AG04450 (cell line): ENCODE results near the gene DAPK2. TPM values are rescaled to one million over a fixed set of nuclear protein-coding genes. Genes with fewer than 3 reads are reported as not detected.

Experiments used
- CTCF ChIA-PET: fragments of 300-600, 350-600 bp; formaldehyde crosslinking; extraction: SDS; loops from one replicate; lab custom pipeline; 2022; ENCODE audit warnings: antibody characterized with exemption, inconsistent platforms; lab: Charles Lee
- POLR2A ChIA-PET: fragments of 350-600 bp; formaldehyde crosslinking; extraction: SDS; loops from one replicate; lab custom pipeline; 2021; ENCODE audit warnings: antibody characterized with exemption, inconsistent platforms; lab: Yijun Ruan, JAX
- DNase-seq: peaks from one replicate; pipeline ENCODE4 v3.0.0-alpha.2; 2011; ENCODE audit warnings: low read depth, low spot score
- H3K27ac ChIP-seq: one replicate; pipeline ENCODE4 v1.5.1; 2012; ENCODE audit warnings: low read depth, low read length, control low read depth
- H3K27me3 ChIP-seq: one replicate; pipeline ENCODE4 v1.6.0; 2012; ENCODE audit warnings: low read length; ENCODE audit not compliant: control insufficient read depth, insufficient read depth
- H3K4me3 ChIP-seq: 2 replicates; pipeline ENCODE4 v1.5.1; 2011; ENCODE audit warnings: mild to moderate bottlenecking, low read depth, low read length, control low read depth
- H3K9me3 ChIP-seq: 2 replicates; pipeline ENCODE4 v1.5.1; 2012; ENCODE audit warnings: low read length; ENCODE audit not compliant: control insufficient read depth, insufficient read depth
- polyA plus RNA-seq: library from polyadenylated mRNA; depleted of rRNA; stranded (reverse); fragments of >200 nt; gene quantifications from 2 replicates; pipeline ENCODE4 v1.2.3, GENCODE V29; 2011
- TF ChIP-seq, protein P1 (sequence below): IDR thresholded peaks from 2 replicates; pipeline ENCODE4 v1.5.1; 2011; ENCODE audit warnings: low read depth, low read length, control low read depth, inconsistent platforms

Gene DAPK2
- polyA plus RNA-seq, 1 experiment, result 0.42 TPM

DNA sequence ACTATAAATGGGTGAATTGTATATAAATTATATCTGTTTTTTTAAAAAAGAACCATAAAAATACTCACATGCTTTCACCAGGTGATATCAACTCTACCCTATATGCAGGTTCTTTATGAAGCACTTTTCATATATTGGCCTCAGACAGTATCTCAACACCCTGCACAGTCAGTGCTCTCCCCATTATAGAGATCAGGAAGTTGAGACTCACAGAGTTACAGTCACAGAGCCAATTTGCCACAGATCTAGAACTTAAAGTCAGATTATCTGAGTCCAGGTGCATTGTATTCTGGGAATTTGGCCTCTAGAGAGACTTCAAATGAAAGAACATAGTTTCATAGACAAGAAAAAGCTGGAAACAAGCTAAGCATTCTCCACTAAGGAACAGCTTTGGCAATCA lies 38.1 kb downstream of the DAPK2 start:
- TF ChIP-seq, protein P1, sequence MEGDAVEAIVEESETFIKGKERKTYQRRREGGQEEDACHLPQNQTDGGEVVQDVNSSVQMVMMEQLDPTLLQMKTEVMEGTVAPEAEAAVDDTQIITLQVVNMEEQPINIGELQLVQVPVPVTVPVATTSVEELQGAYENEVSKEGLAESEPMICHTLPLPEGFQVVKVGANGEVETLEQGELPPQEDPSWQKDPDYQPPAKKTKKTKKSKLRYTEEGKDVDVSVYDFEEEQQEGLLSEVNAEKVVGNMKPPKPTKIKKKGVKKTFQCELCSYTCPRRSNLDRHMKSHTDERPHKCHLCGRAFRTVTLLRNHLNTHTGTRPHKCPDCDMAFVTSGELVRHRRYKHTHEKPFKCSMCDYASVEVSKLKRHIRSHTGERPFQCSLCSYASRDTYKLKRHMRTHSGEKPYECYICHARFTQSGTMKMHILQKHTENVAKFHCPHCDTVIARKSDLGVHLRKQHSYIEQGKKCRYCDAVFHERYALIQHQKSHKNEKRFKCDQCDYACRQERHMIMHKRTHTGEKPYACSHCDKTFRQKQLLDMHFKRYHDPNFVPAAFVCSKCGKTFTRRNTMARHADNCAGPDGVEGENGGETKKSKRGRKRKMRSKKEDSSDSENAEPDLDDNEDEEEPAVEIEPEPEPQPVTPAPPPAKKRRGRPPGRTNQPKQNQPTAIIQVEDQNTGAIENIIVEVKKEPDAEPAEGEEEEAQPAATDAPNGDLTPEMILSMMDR, result no peak
- no peak for DNase-seq
- Histone ChIP-seq H3K27ac (no peak overlapping the region), H3K4me3 (no peak overlapping the region), H3K9me3 (no peaks in the 10 kb centered on the region), H3K27me3 (peaks cover 28% of the 10 kb centered on the region)
- ChIA-PET POLR2A (no interaction called here), CTCF (interaction anchor here (2.2 kb wide), 1 partner anchor 63 kb away, joined by 5 read pairs; no protein-coding TSS in a partner anchor)

DNA sequence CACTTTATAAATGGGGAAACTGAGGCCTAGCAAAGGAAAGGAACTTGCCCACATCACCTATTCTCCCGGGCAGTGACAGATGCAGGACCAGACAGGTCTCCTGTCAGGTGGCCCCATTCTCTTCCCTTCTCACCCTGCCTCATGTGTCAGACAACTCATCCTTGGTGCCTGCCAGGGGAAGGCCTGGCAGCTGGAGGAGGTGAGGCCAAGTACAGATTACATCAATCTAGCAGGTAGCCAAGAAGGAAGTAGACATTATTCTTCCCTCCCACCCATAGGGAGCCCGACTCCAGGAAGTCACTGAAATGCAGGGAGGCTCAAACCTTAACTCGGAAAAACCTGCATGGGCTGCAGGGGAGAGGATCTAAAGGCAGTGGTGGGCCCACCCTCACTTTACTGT lies 39.6 kb downstream of the DAPK2 start:
- TF ChIP-seq, protein P1, result no peak
- Histone ChIP-seq H3K4me3 (no peak overlapping the region), H3K27ac (no peak overlapping the region), H3K9me3 (no peaks in the 10 kb centered on the region), H3K27me3 (peaks cover 29% of the 10 kb centered on the region)
- DNase-seq, result no peak
- CTCF ChIA-PET, result no interaction called here
- POLR2A ChIA-PET, result no interaction called here

DNA sequence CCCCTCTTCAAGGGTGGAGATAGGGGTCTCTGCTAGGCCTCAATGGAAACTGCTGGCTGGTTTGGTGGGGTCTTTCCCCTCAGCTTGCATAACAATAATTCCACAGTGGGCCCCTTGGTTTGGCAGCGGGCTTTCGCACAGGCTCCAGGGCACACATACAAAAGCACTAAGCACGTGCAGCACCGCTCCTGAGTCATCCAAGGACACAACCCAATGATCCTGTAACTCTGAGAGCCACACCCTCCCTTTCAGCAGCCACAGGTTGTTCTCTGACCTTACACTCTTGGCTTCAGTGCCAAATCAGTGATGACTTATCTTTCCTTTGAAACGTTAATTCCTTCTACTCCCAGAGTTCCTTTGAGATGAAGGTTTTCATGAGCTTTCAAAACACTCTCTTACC lies 41.7 kb downstream of the DAPK2 start:
- ChIA-PET POLR2A (no interaction called here), CTCF (no interaction called here)

DNA sequence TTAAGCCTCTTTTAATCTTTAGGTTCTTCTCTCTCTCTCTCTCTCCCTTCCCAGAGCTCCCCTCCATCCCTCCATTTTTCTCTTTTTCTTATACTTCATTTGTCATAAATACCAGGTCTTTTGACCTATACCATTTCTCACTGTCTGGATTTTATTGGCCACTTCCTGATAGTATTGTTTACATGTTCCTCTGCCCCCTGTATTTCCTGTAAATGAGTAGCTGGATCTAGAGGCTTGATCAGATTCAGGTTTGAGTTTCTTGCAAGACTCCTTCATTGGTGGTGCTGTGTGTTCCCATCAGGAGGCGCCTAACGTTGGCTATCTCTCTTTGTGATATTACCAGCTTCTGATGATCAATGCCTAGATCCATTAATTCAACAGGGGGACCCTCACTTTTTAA lies 42.2 kb downstream of the DAPK2 start:
- no peak for DNase-seq
- Histone ChIP-seq H3K9me3 (no peaks in the 10 kb centered on the region), H3K27me3 (peaks cover 40% of the 10 kb centered on the region), H3K27ac (no peak overlapping the region), H3K4me3 (no peak overlapping the region)
- ChIA-PET CTCF (no interaction called here), POLR2A (no interaction called here)
- TF ChIP-seq, protein P1, result no peak

More for the DNA sequence above, 41.7 kb downstream of the DAPK2 start:
- TF ChIP-seq, protein P1, result no peak
- Histone ChIP-seq H3K27ac (no peak overlapping the region), H3K9me3 (no peaks in the 10 kb centered on the region), H3K4me3 (no peak overlapping the region), H3K27me3 (peaks cover 38% of the 10 kb centered on the region)
- no peak for DNase-seq

DNA sequence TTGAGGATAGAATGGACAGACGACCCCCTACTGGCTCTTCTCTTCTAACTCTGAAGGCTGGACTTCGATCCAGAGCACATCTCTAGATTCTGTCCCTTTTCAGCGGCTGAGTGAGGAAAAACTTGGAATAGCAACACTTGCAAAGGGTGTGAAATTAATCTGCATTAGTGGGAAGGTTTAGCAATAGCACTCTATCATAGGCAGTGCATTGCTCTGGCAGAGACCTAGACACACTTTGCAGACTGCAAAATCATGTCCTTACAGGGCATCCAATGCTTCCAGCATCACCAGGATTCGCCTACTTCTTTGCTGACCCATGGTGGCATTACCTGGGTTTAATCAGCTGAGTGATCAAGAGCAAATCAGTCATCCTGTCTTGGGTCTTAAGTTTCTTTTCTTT lies 43.1 kb downstream of the DAPK2 start:
- peaks cover 49% of the 10 kb centered on the region for H3K27me3 ChIP-seq
- no peak for DNase-seq
- H3K4me3 ChIP-seq, result no peak overlapping the region
- ChIA-PET CTCF (no interaction called here), POLR2A (no interaction called here)
- TF ChIP-seq, protein P1, result no peak
- no peaks in the 10 kb centered on the region for H3K9me3 ChIP-seq
- no peak overlapping the region for H3K27ac ChIP-seq
